ENCODE data around the gene CCNJL. TPM values are rescaled to one million over a fixed set of nuclear protein-coding genes. Genes with fewer than 3 reads are reported as not detected.
A peak's percentile ranks its signal among the peaks of the same experiment; 100 is the strongest.

Gene CCNJL
- total and polyA plus RNA-seq, 7 donors: 0.04 to 1.3 (median 0.29) TPM; not detected in 1

- no peaks in the 10 kb centered on the region for H3K9me3 ChIP-seq
- WGBS, 3 donors: 95 to 97% (median 96%) methylated on average over 14 of the region's 14 CpGs
- H3K4me3 ChIP-seq: no peak overlapping the region
- H3K27me3 ChIP-seq (ENCODE audit: insufficient read depth in 3 of 3, low read length in 2 of 3): no peaks in the 10 kb centered on the region
- TF ChIP-seq CTCF (IDR thresholded peaks at IDR 0.05): no peak
- H3K27ac ChIP-seq: no peak overlapping the region
- no peaks in the 10 kb centered on the region for H3K36me3 ChIP-seq (ENCODE audit: insufficient read depth in 1 of 2, low read depth in 1 of 2)
- no peak for ATAC-seq
- intact Hi-C loops (cut with DNase I): no loop called here
- peaks cover 22% of the 10 kb centered on the region for H3K4me1 ChIP-seq
- DNase-seq: no peak
Observed at GRCh38 chr5:160354666-160355065, 42.3 kb upstream of the CCNJL start.

- no peak for TF ChIP-seq CTCF (IDR thresholded peaks at IDR 0.05)
- peak; percentile 69 to 87 for DNase-seq
- H3K27me3 ChIP-seq (ENCODE audit: insufficient read depth in 3 of 3, low read length in 2 of 3): no peaks in the 10 kb centered on the region
- WGBS, 3 donors: 26 to 47% (median 30%) methylated on average over 8 of the region's 8 CpGs
- ATAC-seq: peak; percentile 97 to 99 (median 98)
- intact Hi-C loops (cut with DNase I): no loop called here
- peak overlapping the region; percentile 55 for H3K27ac ChIP-seq
- no peaks in the 10 kb centered on the region for H3K9me3 ChIP-seq
- no peaks in the 10 kb centered on the region for H3K36me3 ChIP-seq (ENCODE audit: insufficient read depth in 1 of 2, low read depth in 1 of 2)
- peaks cover 21% of the 10 kb centered on the region for H3K4me1 ChIP-seq
- no peak overlapping the region for H3K4me3 ChIP-seq
Observed at GRCh38 chr5:160353379-160353778, 41.0 kb upstream of the CCNJL start.

- WGBS, 3 donors: 80 to 92% (median 86%) methylated on average over 4 of the region's 4 CpGs
- intact Hi-C loops (cut with DNase I): no loop called here
- Histone ChIP-seq H3K27me3 (ENCODE audit: insufficient read depth in 3 of 3, low read length in 2 of 3) (no peaks in the 10 kb centered on the region), H3K4me3 (no peak overlapping the region), H3K9me3 (no peaks in the 10 kb centered on the region), H3K27ac (no peak overlapping the region), H3K4me1 (peaks cover 13% of the 10 kb centered on the region), H3K36me3 (ENCODE audit: insufficient read depth in 1 of 2, low read depth in 1 of 2) (no peaks in the 10 kb centered on the region)
- ATAC-seq (no peak), DNase-seq (no peak)
- TF ChIP-seq CTCF (IDR thresholded peaks at IDR 0.05): no peak
Observed at GRCh38 chr5:160352308-160352707, 39.9 kb upstream of the CCNJL start.

GRCh38 chr5:160349935-160350303 lies 37.6 kb upstream of the CCNJL start:
- Histone ChIP-seq H3K9me3 (no peaks in the 10 kb centered on the region), H3K27me3 (ENCODE audit: insufficient read depth in 3 of 3, low read length in 2 of 3) (no peaks in the 10 kb centered on the region), H3K27ac (no peak overlapping the region), H3K4me1 (peaks cover 8% of the 10 kb centered on the region), H3K36me3 (ENCODE audit: insufficient read depth in 1 of 2, low read depth in 1 of 2) (no peaks in the 10 kb centered on the region), H3K4me3 (no peak overlapping the region)
- ATAC-seq: no peak
- no peak for DNase-seq
- intact Hi-C loops (cut with DNase I): loop anchor here (5.0 kb wide), 2 partner anchors 268 to 328 kb away; no protein-coding TSS in a partner anchor
- WGBS, 3 donors: 64 to 71% (median 68%) methylated on average over 4 of the region's 4 CpGs
- TF ChIP-seq CTCF (IDR thresholded peaks at IDR 0.05): no peak

- Histone ChIP-seq H3K36me3 (ENCODE audit: insufficient read depth in 1 of 2, low read depth in 1 of 2) (no peaks in the 10 kb centered on the region), H3K9me3 (no peaks in the 10 kb centered on the region), H3K27me3 (ENCODE audit: insufficient read depth in 3 of 3, low read length in 2 of 3) (no peaks in the 10 kb centered on the region), H3K4me1 (peaks cover 8% of the 10 kb centered on the region), H3K27ac (no peak overlapping the region), H3K4me3 (no peak overlapping the region)
- no peak for TF ChIP-seq CTCF (IDR thresholded peaks at IDR 0.05)
- 93 to 95% (median 95%) methylated on average over 27 of the region's 27 CpGs for WGBS, 3 donors
- intact Hi-C loops (cut with DNase I): loop anchor here (5.0 kb wide), 2 partner anchors 267 to 327 kb away; no protein-coding TSS in a partner anchor
- ATAC-seq (no peak), DNase-seq (no peak)
Observed at GRCh38 chr5:160349249-160349934, 37.0 kb upstream of the CCNJL start.

Measured in psoas muscle (tissue), 8 donors.